Neural cell (in vitro differentiated cells): Measurements from ENCODE around the gene ZNF705A. TPM values are rescaled to one million over a fixed set of nuclear protein-coding genes. Genes with fewer than 3 reads are reported as not detected.
"Not testable (repeated sequence)": the region's sequence is repeated elsewhere in the genome, so short reads cannot be mapped to it uniquely, and the experiment has no call there.

Experiments
- H2AFZ ChIP-seq: fragments of 200-600, 300-800 bp; sonication (generic), shearing (Covaris generic); 2 replicates; pipeline ENCODE4 v1.6.0; 2014; ENCODE audit warnings: low read depth, mild to moderate bottlenecking, antibody characterized with exemption, low read length, moderate library complexity
- H3F3A ChIP-seq: fragments of 200-600 bp; shearing (Covaris generic); 2 replicates; pipeline ENCODE4 v1.6.1; 2016; ENCODE audit warnings: mild to moderate bottlenecking, moderate library complexity, mixed read lengths, antibody characterized with exemption, low read length; ENCODE audit not compliant: insufficient read depth, poor library complexity, severe bottlenecking
- H3K27ac ChIP-seq: fragments of 200-600, 300-800 bp; sonication (generic), shearing (Covaris generic); 2 replicates; pipeline ENCODE4 v1.5.1; 2014; ENCODE audit warnings: mild to moderate bottlenecking, low read length, moderate library complexity
- H3K27me3 ChIP-seq: fragments of 300-800, 200-600 bp; sonication (generic), shearing (Covaris generic); 2 replicates; pipeline ENCODE4 v1.6.0; 2014; ENCODE audit warnings: mild to moderate bottlenecking, low read depth, low read length, moderate library complexity; ENCODE audit not compliant: insufficient read depth
- H3K36me3 ChIP-seq: fragments of 300-800, 200-600 bp; sonication (generic), shearing (Covaris generic); 2 replicates; pipeline ENCODE4 v1.5.1; 2014; ENCODE audit warnings: mild to moderate bottlenecking, antibody characterized with exemption, low read length, moderate library complexity; ENCODE audit not compliant: insufficient read depth
- H3K4me2 ChIP-seq: fragments of 300-800, 200-600 bp; sonication (generic), shearing (Covaris generic); 2 replicates; pipeline ENCODE4 v1.6.0; 2014; ENCODE audit warnings: mild to moderate bottlenecking, low read length
- H3K4me3 ChIP-seq: fragments of 300-800, 200-600 bp; sonication (generic), shearing (Covaris generic); 2 replicates; pipeline ENCODE4 v1.5.1; 2014; ENCODE audit warnings: mild to moderate bottlenecking, low read length, moderate library complexity
- H3K79me2 ChIP-seq: fragments of 200-600 bp; shearing (Covaris generic); replicated peaks from 2 replicates; pipeline ENCODE4 v1.6.0; 2014; ENCODE audit warnings: mild to moderate bottlenecking, low read length, moderate library complexity; ENCODE audit not compliant: insufficient read depth
- H3K9ac ChIP-seq: fragments of 300-800, 200-600 bp; sonication (generic), shearing (Covaris generic); 2 replicates; pipeline ENCODE4 v1.6.1; 2016; ENCODE audit warnings: mild to moderate bottlenecking, low read length, mixed read lengths
- H3K9me2 ChIP-seq: fragments of 200-600 bp; shearing (Covaris generic); 2 replicates; pipeline ENCODE4 v1.6.1; 2016; ENCODE audit warnings: mild to moderate bottlenecking, low read length, mixed read lengths; ENCODE audit not compliant: insufficient read depth
- H3K9me3 ChIP-seq: fragments of 200-600, 300-800 bp; sonication (generic), shearing (Covaris generic); 2 replicates; pipeline ENCODE4 v1.6.1; 2016; ENCODE audit warnings: mild to moderate bottlenecking, mixed run types, low read length, moderate library complexity, mixed read lengths
- H4K20me1 ChIP-seq: fragments of 200-600 bp; shearing (Covaris generic); 2 replicates; pipeline ENCODE4 v1.6.1; 2016; ENCODE audit warnings: mild to moderate bottlenecking, mixed run types; ENCODE audit not compliant: insufficient read depth
- CTCF ChIP-seq: fragments of 450-650 bp; IDR thresholded peaks from 2 replicates; pipeline ENCODE4 v1.5.1; 2014; ENCODE audit warnings: antibody characterized with exemption, mild to moderate bottlenecking, moderate library complexity; ENCODE audit not compliant: poor library complexity, severe bottlenecking
- EP300 ChIP-seq: fragments of 450-650 bp; conservative IDR thresholded peaks from 2 replicates; pipeline ENCODE4 v1.6.1; 2014; ENCODE audit warnings: antibody characterized with exemption, mild to moderate bottlenecking, moderate library complexity; ENCODE audit not compliant: poor library complexity, severe bottlenecking
- EZH2 ChIP-seq: fragments of 200-600, 300-800 bp; shearing (Covaris generic), sonication (generic); IDR thresholded peaks from 2 replicates; pipeline ENCODE4 v1.6.1; 2014; ENCODE audit warnings: antibody characterized with exemption, low read length, borderline replicate concordance, mild to moderate bottlenecking; ENCODE audit not compliant: insufficient read depth, poor library complexity, severe bottlenecking
- MXI1 ChIP-seq: fragments of 450-650 bp; conservative IDR thresholded peaks from 2 replicates; pipeline ENCODE4 v1.6.1; 2014; ENCODE audit warnings: antibody characterized with exemption, mild to moderate bottlenecking; ENCODE audit not compliant: poor library complexity, severe bottlenecking
- POLR2AphosphoS5 ChIP-seq: IDR thresholded peaks from 2 replicates; pipeline ENCODE4 v1.6.1; 2012
- RAD21 ChIP-seq: fragments of 450-650 bp; conservative IDR thresholded peaks from 2 replicates; pipeline ENCODE4 v1.6.1; 2014; ENCODE audit warnings: antibody characterized with exemption, mild to moderate bottlenecking, moderate library complexity
- REST ChIP-seq: IDR thresholded peaks from 2 replicates; pipeline ENCODE4 v1.6.1; 2012; ENCODE audit warnings: borderline replicate concordance
- SMC3 ChIP-seq: fragments of 450-650 bp; conservative IDR thresholded peaks from 2 replicates; pipeline ENCODE4 v1.6.1; 2014; ENCODE audit warnings: antibody characterized with exemption, mild to moderate bottlenecking, moderate library complexity; ENCODE audit not compliant: poor library complexity
- TAF1 ChIP-seq: IDR thresholded peaks from 2 replicates; pipeline ENCODE4 v1.6.1; 2012; ENCODE audit warnings: low read depth
- polyA plus RNA-seq: library from polyadenylated mRNA; depleted of rRNA; stranded (reverse); fragments of >200 nt; gene quantifications from 2 replicates; pipeline ENCODE4 v1.2.3, GENCODE V29; 2014

Gene ZNF705A
- polyA plus RNA-seq, 1 donor from 2014 or later: not detected

- no peak overlapping the region for H3K9ac ChIP-seq
- H3K9me3 ChIP-seq: no peaks in the 10 kb centered on the region
- H3K27me3 ChIP-seq: no peaks in the 10 kb centered on the region
- no peak overlapping the region for H2AFZ ChIP-seq
- no peaks in the 10 kb centered on the region for H3K9me2 ChIP-seq
- TF ChIP-seq EP300: no peak
- TF ChIP-seq SMC3: no peak
- no peak for TF ChIP-seq POLR2AphosphoS5
- TF ChIP-seq RAD21: no peak
- TF ChIP-seq EZH2: no peak
- TF ChIP-seq REST: no peak
- no peak for TF ChIP-seq MXI1
- TF ChIP-seq TAF1: no peak
- no peak for TF ChIP-seq CTCF
- H3K4me2 ChIP-seq: no peak overlapping the region
- no peaks in the 10 kb centered on the region for H3K36me3 ChIP-seq
- no peaks in the 10 kb centered on the region for H4K20me1 ChIP-seq
- no peak overlapping the region for H3K27ac ChIP-seq
- no peak overlapping the region for H3K4me3 ChIP-seq
- no peaks in the 10 kb centered on the region for H3K79me2 ChIP-seq
- H3F3A ChIP-seq: no peaks in the 10 kb centered on the region
Observed at GRCh38 chr12:8226355-8226754, 69.5 kb downstream of the ZNF705A start.

GRCh38 chr12:8226992-8227731 lies 70.3 kb downstream of the ZNF705A start, which contains the start of gene FAM90A1:
FAM90A1 (minus strand) TSS chr12:8227618; CDS start chr12:8224832, 2,786 bp downstream.
- H4K20me1 ChIP-seq, H3F3A ChIP-seq, H2AFZ ChIP-seq, H3K4me2 ChIP-seq, H3K9me2 ChIP-seq, H3K9ac ChIP-seq, H3K36me3 ChIP-seq, H3K4me3 ChIP-seq, H3K27me3 ChIP-seq, H3K9me3 ChIP-seq, H3K79me2 ChIP-seq, H3K27ac ChIP-seq: not testable (repeated sequence)

- not testable (repeated sequence) for H3K27me3 ChIP-seq, H2AFZ ChIP-seq, H3K9me3 ChIP-seq, H3K27ac ChIP-seq, H3K79me2 ChIP-seq, H3K36me3 ChIP-seq, H4K20me1 ChIP-seq, H3K9ac ChIP-seq, H3F3A ChIP-seq, H3K9me2 ChIP-seq, H3K4me3 ChIP-seq, H3K4me2 ChIP-seq
Observed at GRCh38 chr12:8227732-8228077, 70.9 kb downstream of the ZNF705A start.

- H4K20me1 ChIP-seq, H3K9me2 ChIP-seq, H2AFZ ChIP-seq, H3K36me3 ChIP-seq, H3K9me3 ChIP-seq, H3F3A ChIP-seq, H3K4me2 ChIP-seq, H3K4me3 ChIP-seq, H3K79me2 ChIP-seq, H3K9ac ChIP-seq, H3K27ac ChIP-seq, H3K27me3 ChIP-seq: not testable (repeated sequence)
Observed at GRCh38 chr12:8228607-8229006, 71.8 kb downstream of the ZNF705A start.

GRCh38 chr12:8229486-8229885 lies 72.7 kb downstream of the ZNF705A start:
- not testable (repeated sequence) for H3K9me2 ChIP-seq, H2AFZ ChIP-seq, H3K9me3 ChIP-seq, H4K20me1 ChIP-seq, H3K9ac ChIP-seq, H3K27ac ChIP-seq, H3K36me3 ChIP-seq, H3K4me2 ChIP-seq, H3F3A ChIP-seq, H3K27me3 ChIP-seq, H3K79me2 ChIP-seq, H3K4me3 ChIP-seq
